Left lobe of liver (tissue), 2 donors: ENCODE results near the gene MIDN. TPM values are rescaled to one million over a fixed set of nuclear protein-coding genes. Genes with fewer than 3 reads are reported as not detected.

ENCODE experiments used
- ATAC-seq: fragments of 200-7000 bp; cut with Tn5 transposase; one replicate; pipeline ENCODE4 v1.9.1; 2020; ENCODE audit warnings: mild to moderate bottlenecking, moderate library complexity
- DNase-seq: peaks from one replicate; pipeline ENCODE4 v3.0.0-alpha.2; 2020; ENCODE audit warnings: low spot score
- total RNA-seq: library from RNA; stranded (reverse); gene quantifications from one replicate; pipeline ENCODE4 v1.2.1, GENCODE V29; 2021
- donor health status: DM: no; HTN: no; CAD: no; lungs with moderate emphysema.
- donor health status: DM: no; HTN: yes; CAD: no.

Gene MIDN
- total RNA-seq, 1 donor from 2014 or later, result 51.7 TPM

DNA sequence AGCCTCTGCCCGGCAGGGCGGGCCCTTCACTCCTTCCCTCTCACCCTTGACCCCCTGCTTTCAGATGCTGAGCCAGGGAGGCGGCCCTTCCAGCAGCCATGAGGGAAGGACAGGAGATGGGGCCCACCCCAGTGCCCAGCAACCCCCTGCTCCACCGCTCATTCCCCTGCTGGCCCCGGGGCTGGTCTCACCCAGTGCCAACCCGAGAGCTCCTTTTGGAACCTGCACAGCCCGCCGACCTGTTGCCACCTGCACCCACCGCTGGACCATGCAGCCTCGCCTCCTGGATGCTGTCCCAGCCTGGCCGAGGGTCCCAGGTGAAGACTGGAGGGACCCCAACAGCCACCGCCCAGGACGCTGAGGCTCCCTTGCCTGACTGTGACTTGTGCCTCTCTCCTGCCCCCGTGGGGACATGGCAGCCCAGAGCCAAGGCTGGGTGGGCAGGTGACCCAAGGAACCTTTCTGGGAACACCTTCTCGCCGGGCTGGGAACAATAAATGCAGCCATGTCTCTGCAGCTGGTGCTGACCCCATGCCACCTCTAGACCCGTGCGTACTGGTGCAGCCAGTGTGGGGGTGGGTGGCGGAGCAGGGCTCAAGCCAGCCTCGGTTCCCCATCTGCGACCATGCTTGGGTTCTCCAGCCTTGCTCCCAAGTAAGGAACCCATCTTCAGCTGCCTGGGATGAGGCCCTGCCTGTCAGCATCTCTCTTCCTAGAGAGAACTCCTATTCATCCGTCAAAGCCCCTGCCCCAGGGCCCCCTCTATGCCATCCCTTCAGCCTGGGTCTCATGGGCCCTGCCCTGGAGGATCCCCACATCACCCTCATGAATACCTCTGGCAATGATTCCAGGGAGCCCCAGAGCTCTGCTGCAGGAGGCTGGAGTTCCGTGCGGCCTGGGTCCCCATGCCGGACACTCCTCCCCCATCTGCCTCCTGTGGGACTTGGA, 30.6 kb downstream of the MIDN start:
- ATAC-seq (no peak), DNase-seq (no peak)

DNA sequence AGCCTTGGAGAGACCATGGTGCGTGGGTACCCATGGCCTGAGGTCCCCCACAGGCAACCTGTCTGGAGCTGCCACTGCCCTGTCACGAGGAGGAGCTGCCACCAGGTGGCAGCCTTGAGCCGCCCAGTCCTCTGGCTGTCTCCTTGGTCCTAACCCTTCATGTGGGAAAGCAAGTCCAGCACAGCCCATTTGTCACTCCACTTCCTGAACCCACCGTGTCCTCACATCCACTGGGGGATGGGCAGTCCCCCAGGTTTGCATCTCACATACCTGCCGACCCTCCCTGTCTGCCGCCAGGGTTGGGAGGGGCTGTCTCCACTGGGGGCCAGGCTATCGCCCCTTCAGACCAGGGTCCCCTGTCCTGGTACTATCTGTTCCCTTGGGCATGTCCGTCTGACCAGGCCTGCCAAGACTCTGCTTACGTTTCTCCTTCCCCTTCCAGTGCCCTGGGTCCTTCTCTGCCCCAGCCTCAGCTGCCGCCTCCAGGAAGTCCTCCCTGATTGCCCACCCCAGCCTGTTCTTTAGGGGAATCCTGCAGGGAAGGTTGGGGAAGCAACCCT, 31.5 kb downstream of the MIDN start:
- DNase-seq, result peak; percentile 86
- peak; percentile 35 for ATAC-seq

DNA sequence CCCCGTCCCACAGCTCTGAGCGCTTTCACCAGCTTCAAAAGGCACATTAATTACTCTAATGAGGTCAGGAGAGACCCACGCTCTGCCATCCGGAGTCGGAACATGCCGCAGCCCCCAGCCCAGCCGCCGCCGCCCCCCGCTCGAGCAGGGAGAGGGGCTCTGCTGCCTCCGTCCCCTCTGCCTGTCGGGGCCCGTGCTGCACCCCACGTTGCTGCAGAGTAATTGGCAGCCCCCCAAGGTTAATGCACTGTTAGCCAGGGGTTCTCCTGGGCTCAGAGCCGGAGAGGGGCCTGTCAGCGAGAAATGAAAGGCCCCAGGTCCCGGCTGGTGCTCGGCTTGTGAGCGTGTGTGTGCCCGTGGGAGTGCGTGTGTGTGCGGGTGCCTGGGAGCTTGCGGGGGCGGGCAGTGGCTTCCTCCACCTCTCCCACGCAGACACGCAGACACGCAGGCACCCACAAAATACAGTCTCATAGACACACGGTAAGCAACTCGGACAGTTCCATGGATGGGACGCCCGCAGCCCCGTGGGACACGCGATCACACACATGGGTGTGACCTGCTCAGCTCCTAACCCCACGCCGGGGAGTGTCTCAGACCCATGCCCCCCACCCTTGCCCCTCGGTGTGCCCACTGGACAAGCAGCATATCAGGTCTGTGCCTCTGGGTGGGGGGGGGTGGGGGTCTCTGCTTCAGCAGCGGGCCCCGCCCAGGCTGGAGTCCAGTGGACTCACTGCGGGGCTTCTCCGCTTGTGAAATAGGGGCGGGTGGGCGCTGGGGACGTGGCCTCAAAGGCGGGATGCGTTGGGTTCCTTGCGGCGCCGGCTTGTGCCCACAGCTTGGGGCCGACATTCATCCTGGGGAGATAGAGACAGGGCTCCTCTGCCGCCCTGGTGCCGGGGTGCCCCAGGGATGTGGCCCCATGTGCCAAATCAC, 32.5 kb downstream of the MIDN start:
- ATAC-seq (no peak), DNase-seq (no peak)

DNA sequence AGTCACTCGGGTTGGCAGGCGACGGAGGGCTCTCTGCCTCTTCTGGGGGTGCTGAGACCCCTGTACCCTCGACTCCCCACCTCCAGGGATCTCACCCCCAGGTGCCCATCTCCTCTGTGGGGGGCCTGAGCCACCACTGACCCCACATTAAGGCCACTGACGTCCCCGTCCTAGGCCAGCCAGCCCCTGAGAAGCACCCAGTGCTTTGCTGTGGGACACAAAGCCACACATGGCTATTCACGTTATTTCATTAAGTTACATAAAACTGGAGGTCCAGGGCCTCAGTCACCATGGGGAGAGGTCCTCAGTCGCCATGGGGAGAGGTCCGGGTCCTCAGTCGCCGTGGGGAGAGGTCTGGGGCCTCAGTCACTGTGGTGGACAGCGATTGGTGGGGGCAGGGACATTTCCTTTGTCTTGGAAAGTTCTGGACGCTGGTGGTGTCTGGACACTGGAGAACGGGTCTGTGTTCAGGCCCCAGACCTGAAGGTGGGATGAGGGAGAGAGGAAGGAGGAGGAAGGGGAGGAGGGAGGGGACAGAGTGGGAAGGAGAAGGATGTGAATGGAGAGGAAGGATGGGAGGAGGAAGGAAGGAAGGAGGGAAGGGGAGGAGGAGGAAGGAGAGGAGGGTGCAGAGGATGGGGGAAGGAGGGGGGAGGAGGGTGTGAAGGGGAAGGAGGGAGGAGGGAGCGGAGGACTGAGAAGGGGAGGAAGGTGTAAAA, 33.3 kb downstream of the MIDN start:
- DNase-seq (no peak), ATAC-seq (no peak)

DNA sequence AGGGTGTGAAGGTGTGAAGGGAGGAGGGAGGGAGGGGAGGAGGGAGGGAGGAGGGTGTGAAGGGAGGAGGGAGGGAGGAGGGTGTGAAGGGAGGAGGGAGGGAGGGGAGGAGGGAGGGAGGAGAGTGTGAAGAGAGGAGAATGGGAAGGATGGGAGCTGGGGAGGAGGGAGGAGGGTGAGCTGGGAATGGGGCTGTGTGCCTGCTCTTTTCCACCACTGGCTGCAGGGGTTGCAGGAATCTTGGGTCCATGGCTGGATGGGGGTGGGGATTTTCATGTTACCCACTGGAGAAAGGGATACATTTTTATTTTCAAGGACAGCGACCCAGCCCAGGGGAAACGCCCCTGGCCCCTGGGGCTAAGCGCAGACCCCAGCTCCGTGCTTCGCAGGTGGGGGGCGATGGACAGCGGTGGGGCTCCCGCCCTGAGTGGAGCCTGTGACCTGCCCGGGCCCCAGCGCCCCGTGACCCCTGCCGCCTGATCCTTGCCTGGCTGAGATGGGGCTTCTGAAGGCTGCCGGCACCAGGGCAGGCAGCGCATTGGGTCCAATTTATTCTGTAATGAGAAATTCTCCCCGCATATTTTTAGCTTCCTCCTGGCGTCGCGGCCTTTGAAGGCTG, 34.3 kb downstream of the MIDN start:
- ATAC-seq, result no peak
- DNase-seq, result no peak

DNA sequence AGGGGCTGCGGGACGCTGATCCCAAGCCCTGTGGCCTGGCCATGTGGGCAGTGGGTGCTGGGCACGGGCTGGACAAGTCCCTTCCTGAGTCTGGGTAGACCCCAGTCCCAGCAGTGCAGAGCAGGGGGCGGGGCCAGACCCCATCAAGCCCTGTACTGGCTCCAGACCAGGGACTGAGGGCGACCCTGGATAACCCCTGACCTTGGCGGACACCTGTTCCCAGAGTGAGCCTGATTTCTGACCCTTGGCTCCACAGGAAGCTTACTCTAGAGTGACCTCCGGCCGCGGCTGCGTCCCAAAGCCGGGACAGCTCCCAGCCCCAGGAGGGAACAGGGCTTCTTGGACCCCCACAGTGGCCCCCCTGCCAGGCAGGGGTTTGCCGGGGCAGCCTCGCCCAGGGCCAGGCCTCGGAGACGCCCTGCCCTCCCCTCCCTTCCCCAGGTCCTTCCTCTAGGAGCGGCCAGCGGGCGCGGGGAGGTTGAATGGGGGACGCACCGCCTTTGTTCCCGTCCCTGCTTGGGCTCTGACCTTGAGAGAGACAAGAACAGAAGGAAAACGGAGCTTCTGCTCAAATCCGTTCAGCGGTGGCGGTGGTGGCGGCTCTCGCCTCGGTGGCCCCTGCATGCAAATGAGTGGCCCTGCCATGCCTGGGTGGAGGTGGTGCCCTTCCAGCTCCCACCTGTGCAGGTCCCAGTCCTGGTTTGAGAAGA, 35.0 kb downstream of the MIDN start:
- DNase-seq, result peak; percentile 88

DNA sequence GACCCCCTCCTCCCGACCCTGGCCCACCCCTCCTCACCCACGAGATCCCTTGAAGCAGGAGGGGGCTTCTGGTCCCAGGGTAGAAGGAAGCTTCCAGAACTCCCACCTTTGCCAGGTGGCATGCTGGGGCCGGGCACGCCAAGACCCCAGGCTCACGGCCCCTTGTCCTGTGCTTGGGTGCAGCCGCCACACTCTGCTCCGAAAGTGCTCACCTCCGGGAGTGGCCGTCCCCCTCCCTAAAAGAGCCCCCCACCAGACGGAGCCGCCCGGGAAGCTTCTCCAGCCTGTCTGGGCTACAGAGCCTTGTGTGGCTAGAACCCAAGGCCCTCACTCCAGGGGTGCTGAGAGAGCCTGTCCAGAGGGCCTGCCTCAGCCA, 35.5 kb downstream of the MIDN start:
- no peak for ATAC-seq
- DNase-seq, result no peak

More for the DNA sequence above, 35.0 kb downstream of the MIDN start:
- ATAC-seq, result peak; percentile 68

DNA sequence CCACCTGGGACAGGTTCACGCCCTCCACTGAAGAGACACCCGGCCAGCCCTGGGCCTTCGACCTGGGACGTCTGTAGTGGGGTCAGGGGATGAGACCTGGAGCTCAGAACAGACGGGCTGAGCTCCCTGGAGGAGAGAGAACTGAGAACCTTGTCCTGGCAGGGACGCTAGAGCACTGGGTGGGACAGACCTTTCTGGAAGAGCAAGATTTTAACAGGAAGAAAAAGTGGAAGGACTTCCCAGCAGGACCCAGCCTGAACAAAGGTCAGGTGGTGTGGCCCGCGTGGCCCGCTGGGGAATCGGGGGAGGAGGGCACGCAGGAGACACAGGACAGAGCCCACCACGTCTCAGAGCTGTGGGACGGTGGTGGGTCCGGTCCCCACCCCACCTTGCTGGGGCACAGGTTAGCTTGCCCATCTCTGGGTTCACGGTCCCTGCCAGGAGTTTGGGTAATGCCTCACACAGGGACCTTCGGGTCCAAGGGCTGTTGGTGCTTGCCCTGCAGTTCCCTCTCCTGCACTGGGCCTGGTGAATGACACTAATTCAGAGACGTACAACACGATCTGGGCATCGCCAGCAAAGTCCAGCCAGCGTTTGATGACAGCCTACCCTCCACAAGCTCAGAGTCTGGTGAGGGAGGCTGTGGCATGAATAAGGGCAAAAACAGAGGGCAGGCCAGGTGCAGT, 36.1 kb downstream of the MIDN start:
- ATAC-seq (peak; percentile 60), DNase-seq (peak; percentile 85)

DNA sequence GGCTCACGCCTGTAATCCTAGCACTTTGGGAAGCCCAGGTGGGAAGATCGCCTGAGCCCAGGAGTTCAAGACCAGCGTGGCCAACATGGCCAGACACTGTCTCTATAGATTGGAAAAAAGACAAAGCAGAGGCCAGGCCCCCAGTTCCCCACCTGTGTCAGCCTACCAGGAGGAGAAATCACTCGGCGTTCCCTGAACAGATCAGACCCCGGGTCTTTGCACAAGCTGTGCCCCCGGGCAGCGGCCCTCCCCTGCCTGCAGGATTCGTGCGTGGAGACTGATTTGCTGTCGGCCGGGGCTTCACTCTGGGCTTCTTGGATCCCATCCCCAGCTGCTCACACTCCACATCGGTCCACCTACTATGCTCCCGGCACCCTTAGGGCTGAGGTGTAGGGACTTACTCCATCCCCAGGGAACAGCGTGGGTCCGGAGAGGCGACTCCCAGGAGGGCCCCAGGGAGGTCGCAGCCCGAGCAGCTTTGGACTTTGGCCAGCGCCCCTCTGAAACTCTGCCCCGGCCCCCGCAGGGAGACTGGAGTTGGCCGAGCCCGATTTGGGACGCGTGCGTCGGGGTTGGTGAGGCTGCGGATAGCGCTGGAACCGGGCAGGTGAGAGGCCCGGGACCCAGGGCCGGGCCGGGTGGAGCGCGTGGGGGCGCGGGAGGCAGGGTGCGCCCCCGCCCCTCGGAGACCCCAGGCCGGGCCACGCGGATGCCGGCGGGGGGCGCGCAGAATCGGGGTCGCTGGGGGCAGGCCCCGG, 36.8 kb downstream of the MIDN start:
- DNase-seq (peak; percentile 68), ATAC-seq (no peak)

DNA sequence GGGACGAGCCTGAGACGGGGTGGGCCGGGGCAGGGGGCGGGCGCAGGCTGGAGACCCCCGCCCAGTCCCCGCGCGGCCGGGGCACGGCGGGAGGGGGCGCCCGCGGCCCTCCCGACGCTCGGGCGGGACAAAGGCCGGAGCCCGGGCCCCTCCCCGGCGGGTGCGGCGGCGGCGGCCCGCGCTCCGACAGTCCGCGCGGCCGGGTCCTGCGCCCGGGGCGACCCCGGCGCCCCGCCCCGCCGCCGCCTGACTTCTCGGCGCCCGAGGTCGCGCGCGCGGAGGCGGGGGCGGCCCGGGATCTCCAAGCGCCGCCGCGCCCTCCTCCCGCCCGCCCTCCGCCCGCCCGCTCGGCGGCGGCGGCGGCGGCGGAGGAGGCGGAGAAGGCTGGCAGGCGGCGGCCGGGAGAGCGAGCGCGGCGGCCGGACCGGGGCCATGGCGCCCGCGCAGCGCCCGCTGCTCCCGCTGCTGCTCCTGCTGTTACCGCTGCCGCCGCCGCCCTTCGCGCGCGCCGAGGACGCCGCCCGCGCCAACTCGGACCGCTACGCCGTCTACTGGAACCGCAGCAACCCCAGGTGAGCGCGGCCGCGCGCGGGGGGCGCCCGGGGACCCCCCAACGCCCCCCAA, 37.5 kb downstream of the MIDN start, which contains the start of gene EFNA2:
EFNA2 (plus strand) TSS at position 137 of the 624 bp plus-strand sequence; CDS start at position 433, 296 bp downstream.
- DNase-seq (no peak), ATAC-seq (peak; percentile 19)

DNA sequence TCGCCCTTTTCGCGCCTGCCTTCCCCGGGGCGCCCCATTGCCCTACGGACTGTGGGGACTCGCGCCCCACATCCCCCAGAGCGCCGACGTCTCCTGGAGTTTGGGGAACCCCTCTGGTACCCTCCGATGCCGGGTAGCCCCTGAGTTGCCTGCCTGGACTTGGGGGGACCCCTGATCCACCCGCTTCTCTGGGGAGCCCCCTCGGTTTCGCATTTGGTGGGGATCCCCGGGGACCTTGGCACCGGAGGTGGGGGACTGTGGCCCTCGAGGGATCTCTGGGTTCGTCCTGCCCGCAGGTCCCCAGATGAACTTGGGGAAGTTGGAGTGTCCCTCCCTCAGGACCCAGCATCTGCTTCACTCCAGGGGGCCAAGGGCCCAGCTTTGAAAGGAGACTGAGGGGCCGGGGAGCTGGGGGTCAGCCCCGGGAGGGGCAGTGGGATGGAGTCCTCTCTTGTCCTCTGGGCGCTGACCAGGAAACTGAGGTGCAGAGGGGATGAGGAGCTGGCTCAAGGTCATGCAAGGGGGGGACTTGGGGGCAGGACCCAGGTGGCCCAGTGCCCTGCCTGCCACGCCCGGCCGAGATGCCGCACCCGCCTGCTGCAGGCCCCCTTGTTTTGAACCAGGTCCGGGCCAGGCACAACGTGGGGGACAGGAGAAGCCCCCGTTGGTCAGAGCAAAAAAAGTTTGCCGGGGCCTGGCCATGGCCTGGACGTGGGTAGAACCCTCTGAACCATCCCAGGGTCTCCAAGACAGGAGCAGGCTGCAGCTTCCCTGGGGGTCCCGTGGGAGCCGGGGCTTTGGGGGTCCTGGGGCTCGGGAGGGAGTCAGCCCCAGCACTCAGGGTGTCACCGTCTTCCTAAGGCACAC, 38.3 kb downstream of the MIDN start:
- DNase-seq (no peak), ATAC-seq (no peak)

DNA sequence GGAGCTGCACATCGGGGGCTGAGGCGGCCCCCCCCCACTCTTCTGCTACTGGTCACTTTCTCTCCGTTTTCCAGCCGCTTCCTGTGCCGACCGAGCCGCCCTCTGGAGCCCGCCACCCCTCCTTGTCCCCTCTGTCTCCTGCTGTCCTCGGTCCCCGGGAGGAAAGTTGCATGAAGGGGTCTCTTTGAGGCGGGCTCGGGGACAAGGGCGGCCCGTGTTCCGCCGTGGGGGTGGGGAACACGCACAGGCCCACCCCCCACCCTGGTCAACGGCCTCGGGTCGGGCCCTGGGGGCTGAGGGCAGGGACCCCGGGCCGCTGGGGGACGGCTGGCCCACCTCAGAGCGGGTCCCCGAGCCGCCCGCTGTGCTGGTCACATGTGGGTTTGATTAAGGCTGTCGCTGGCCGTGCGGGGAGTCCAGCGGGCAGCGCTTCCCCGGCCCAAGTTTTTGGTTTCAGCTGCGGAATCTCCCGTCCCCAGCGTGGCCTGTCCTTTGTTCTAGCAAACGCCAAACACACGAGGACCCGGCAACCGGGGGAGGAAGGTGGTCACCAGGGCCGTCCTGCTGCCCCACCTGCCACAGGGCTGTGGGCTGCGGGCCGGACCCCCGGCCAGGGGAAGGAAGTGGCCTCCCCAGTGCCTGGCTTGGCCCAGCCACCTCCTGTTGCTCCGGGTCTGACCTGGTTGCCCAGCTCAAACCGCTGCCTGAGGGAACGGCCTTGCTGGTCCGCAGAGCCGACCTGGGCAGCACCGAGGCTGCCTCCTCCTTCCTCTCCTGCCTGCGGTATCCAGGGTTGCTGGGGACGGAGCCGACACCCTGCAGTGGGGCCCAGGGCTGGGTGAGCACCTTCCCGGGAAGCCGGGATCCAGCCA, 39.2 kb downstream of the MIDN start:
- ATAC-seq (no peak), DNase-seq (no peak)

DNA sequence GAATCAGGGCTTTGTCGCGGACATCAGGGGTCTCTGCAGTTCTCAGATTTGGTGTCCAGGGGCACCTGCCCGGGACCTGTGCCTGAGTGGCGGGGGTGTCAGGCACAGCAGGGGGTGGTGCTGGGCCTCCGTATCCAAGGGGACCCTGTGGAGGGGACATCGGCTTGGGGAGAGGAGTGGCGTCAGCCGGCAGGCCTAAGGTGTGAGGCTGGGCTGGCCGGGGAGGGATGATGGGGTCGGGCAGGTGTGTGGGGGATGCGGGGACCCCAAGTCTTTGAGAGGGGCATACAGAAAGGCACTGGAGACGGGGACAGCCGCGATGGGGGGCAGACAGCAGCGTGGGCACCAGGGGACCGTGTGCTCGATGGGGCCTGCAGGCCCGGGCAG, 39.8 kb downstream of the MIDN start:
- DNase-seq (no peak), ATAC-seq (no peak)

DNA sequence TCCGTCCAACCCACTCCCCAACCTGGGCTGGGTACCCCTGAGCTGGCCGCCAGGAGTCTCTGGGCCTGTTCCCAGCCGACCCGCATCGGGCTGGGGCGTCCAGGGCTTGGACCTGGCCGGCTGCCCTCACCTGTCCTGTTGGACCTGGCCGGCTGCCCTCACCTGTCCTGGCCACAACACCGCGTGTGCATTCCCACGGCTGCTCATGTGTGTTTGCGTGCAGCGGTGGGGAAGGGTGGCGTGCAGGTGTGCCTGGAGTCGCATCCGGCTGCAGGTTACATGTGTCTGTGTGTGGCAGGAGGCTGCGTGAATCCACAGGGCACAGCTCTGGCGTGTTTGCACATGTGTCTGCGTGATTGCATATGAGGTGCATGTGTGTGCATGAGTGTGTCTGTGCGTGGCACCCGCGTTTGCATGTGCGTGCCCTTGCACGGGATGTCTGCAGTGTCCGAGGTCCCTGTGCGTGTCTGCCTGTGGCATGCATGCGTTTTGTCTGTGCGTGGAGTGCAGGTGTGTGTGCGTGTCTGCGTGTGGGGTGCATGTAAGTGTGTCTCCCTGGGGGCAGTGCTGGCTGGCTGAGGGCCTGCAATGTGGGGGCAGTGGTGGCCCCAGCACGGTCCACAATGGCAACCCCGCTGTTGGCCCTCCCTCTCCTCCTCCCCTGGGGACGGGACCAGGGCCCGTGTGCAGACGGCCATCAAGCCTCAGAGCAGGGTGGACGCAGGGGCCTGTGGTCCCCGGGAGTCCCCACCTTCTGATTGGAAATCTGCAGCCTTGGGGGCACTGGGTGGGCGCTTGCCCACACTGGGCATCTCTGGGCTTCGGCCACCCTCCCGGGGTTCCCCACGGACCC, 40.7 kb downstream of the MIDN start:
- DNase-seq, result no peak
- no peak for ATAC-seq

DNA sequence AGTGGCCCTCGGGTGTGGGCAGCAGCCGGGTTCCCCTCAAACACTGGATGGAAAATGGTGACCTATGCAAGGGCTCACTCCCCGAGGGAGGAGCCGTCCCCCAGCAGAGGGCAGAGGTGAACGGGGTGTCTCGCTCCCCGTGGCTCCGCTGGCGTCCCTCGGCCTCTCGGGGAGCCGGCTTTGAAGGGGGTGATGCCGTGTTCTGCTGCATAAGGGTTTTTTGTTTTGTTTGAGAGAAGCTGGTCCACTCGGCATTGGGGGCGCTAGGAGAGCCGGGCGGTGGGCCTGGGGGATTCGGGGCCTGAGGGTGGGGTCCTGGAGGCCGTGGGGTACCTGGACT, 41.3 kb downstream of the MIDN start:
- DNase-seq (no peak), ATAC-seq (no peak)
